Chondrocyte (in vitro differentiated cells): ENCODE results near the gene H2AZ2. TPM values are rescaled to one million over a fixed set of nuclear protein-coding genes. Genes with fewer than 3 reads are reported as not detected.
A peak's percentile ranks its signal among the peaks of the same experiment; 100 is the strongest.
"Not testable (repeated sequence)": the region's sequence is repeated elsewhere in the genome, so short reads cannot be mapped to it uniquely, and the experiment has no call there.

Experiments used
- DNase-seq: peaks from one replicate; pipeline ENCODE4 v3.0.0; 2021; ENCODE audit warnings: mixed read lengths, low spot score
- H3K27ac Mint-ChIP-seq: one replicate; pipeline ENCODE4 v1.8.0; 2021; ENCODE audit warnings: mild to moderate bottlenecking, moderate library complexity, mixed read lengths; ENCODE audit not compliant: unreplicated experiment
- H3K27me3 Mint-ChIP-seq: 2 replicates; pipeline ENCODE4 v1.8.0; 2021; ENCODE audit warnings: low read depth, mixed read lengths
- H3K36me3 Mint-ChIP-seq: 2 replicates; pipeline ENCODE4 v1.8.0; 2021; ENCODE audit warnings: low read depth, mixed read lengths
- H3K4me1 Mint-ChIP-seq: 2 replicates; pipeline ENCODE4 v1.8.0; 2021; ENCODE audit warnings: low read depth, mild to moderate bottlenecking, mixed read lengths
- H3K4me3 Mint-ChIP-seq: one replicate; pipeline ENCODE4 v1.8.0; 2021; ENCODE audit warnings: mild to moderate bottlenecking, moderate library complexity, mixed read lengths; ENCODE audit not compliant: unreplicated experiment
- H3K9me3 Mint-ChIP-seq: 2 replicates; pipeline ENCODE4 v1.8.0; 2021; ENCODE audit warnings: low read depth, mixed read lengths
- CTCF ChIP-seq: fragments of 200-600 bp; sonication (generic); IDR thresholded peaks from 2 replicates; pipeline ENCODE4 v1.5.0; 2021; ENCODE audit warnings: antibody characterized with exemption, mild to moderate bottlenecking, moderate library complexity
- total RNA-seq: library from RNA; stranded (reverse); gene quantifications from 3 replicates; pipeline ENCODE4 v1.2.1, GENCODE V29; 2021

The H2AZ2 gene
- total RNA-seq, 1 donor from 2014 or later = 119 TPM

GRCh38 chr7:44849259-44849884, 1.5 kb upstream of the H2AZ2 start:
- Mint-ChIP-seq H3K36me3 (no peaks in the 10 kb centered on the region), H3K9me3 (no peaks in the 10 kb centered on the region), H3K4me1 (peaks cover 43% of the 10 kb centered on the region), H3K27ac (peak overlapping the region; percentile 98), H3K4me3 (peak overlapping the region; percentile 93), H3K27me3 (no peaks in the 10 kb centered on the region)
- TF ChIP-seq CTCF = no peak
- no peak for DNase-seq

GRCh38 chr7:44847509-44847919, 373 bp downstream of the H2AZ2 start:
- Mint-ChIP-seq H3K9me3 (no peaks in the 10 kb centered on the region), H3K36me3 (no peaks in the 10 kb centered on the region), H3K4me1 (peaks cover 46% of the 10 kb centered on the region), H3K27me3 (no peaks in the 10 kb centered on the region), H3K27ac (peak overlapping the region; percentile 98), H3K4me3 (peak overlapping the region; percentile 93)
- peak; percentile 99 for TF ChIP-seq CTCF
- DNase-seq = peak; percentile 95

- H3K27me3 Mint-ChIP-seq = no peaks in the 10 kb centered on the region
- TF ChIP-seq CTCF = no peak
These were observed 925 bp downstream of the H2AZ2 start for GRCh38 chr7:44846816-44847508.

GRCh38 chr7:44846390-44846789, 1.5 kb downstream of the H2AZ2 start:
- H3K4me3 Mint-ChIP-seq = peak overlapping the region; percentile 93

More at GRCh38 chr7:44846816-44847508, 925 bp downstream of the H2AZ2 start:
- no peaks in the 10 kb centered on the region for H3K9me3 Mint-ChIP-seq
- peak overlapping the region; percentile 93 for H3K4me3 Mint-ChIP-seq
- peak overlapping the region; percentile 98 for H3K27ac Mint-ChIP-seq
- H3K4me1 Mint-ChIP-seq = peaks cover 46% of the 10 kb centered on the region
- no peak for DNase-seq
- H3K36me3 Mint-ChIP-seq = no peaks in the 10 kb centered on the region

GRCh38 chr7:44845451-44845850, 2.4 kb downstream of the H2AZ2 start:
- H3K4me1 Mint-ChIP-seq = peaks cover 49% of the 10 kb centered on the region
- H3K9me3 Mint-ChIP-seq = no peaks in the 10 kb centered on the region
- H3K36me3 Mint-ChIP-seq = no peaks in the 10 kb centered on the region
- H3K27ac Mint-ChIP-seq = peak overlapping the region; percentile 62
- no peak for DNase-seq
- H3K4me3 Mint-ChIP-seq = no peak overlapping the region
- no peaks in the 10 kb centered on the region for H3K27me3 Mint-ChIP-seq
- no peak for TF ChIP-seq CTCF

More at GRCh38 chr7:44846390-44846789, 1.5 kb downstream of the H2AZ2 start:
- H3K36me3 Mint-ChIP-seq, DNase-seq, H3K9me3 Mint-ChIP-seq, H3K27me3 Mint-ChIP-seq: not testable (repeated sequence)
- H3K4me1 Mint-ChIP-seq = peaks cover 49% of the 10 kb centered on the region
- H3K27ac Mint-ChIP-seq = peak overlapping the region; percentile 62

DNA sequence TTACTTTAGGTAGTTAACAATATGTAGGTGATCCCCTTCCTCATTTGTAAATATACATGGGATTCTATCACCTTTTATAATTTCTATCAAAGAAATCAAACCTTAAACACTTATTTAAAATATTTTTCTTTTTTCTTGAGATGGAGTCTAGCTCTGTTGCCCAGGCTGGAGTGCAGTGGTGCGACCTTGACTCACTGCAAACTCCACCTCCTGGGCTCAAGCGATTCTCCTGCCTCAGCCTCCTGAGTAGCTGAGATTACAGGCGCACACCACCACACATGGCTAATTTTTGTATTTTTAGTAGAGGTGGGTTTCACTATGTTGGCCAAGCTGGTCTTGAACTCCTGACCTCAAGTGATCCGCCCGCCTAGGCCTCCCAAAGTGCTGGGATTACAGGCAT, 4.4 kb downstream of the H2AZ2 start:
- H3K4me3 Mint-ChIP-seq, H3K27ac Mint-ChIP-seq, H3K9me3 Mint-ChIP-seq, H3K27me3 Mint-ChIP-seq, DNase-seq, H3K36me3 Mint-ChIP-seq: not testable (repeated sequence)
- H3K4me1 Mint-ChIP-seq = peaks cover 42% of the 10 kb centered on the region

DNA sequence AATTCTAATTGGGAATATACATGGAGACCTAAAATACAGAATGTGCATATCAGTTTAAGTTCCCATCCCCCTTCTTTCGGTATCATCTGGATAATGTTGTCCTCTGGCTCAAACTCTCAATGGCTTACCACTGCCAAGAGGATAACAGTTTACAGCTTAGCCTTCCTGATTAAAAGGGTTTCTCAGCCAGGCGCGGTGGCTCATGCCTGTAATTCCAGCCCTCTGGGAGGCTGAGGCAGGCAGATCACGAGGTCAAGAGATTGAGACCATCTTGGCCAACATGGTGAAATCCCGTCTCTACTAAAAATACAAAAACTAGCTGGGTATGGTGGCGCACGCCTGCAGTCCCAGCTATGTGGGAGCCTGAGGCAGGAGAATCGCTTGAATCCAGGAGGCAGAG, 5.2 kb downstream of the H2AZ2 start:
- not testable (repeated sequence) for H3K9me3 Mint-ChIP-seq, DNase-seq, H3K36me3 Mint-ChIP-seq, H3K27ac Mint-ChIP-seq, H3K4me3 Mint-ChIP-seq, H3K27me3 Mint-ChIP-seq
- peaks cover 40% of the 10 kb centered on the region for H3K4me1 Mint-ChIP-seq
